Left renal cortex interstitium (tissue), 4 donors: ENCODE data around the gene ABT1. TPM values are rescaled to one million over a fixed set of nuclear protein-coding genes. Genes with fewer than 3 reads are reported as not detected.
"Not testable (repeated sequence)": the region's sequence is repeated elsewhere in the genome, so short reads cannot be mapped to it uniquely, and the experiment has no call there.

Source experiments
- DNase-seq, 4 donors: peaks; one replicate each; pipeline ENCODE4 v3.0.0-alpha.2; 2013; ENCODE audit warnings: low read depth in 4 of 4, low spot score in 2 of 4, missing footprints in 1 of 4
- polyA plus RNA-seq, 4 donors: library from polyadenylated mRNA; unstranded; fragments of 120-200 nt; gene quantifications; one replicate each; pipeline ENCODE4 v1.2.1, GENCODE V29; 2013; ENCODE audit not compliant: insufficient read length in 4 of 4

The ABT1 gene
- polyA plus RNA-seq = 10 to 100 TPM; 14.9 to 17.9 (median 15.7) TPM

- peak; percentile 94 to 99 (median 96) for DNase-seq
Observed at GRCh38 chr6:26596579-26597388, at the start of gene ABT1. ABT1 (plus strand) TSS chr6:26596953; CDS start chr6:26596983, 30 bp downstream.

- DNase-seq = not testable (repeated sequence)
Observed at GRCh38 chr6:26547363-26547762, 49.4 kb upstream of the ABT1 start.

- peak in 1 of 4 donors; percentile 61 for DNase-seq
Observed at GRCh38 chr6:26550250-26550993, 46.3 kb upstream of the ABT1 start.

DNA sequence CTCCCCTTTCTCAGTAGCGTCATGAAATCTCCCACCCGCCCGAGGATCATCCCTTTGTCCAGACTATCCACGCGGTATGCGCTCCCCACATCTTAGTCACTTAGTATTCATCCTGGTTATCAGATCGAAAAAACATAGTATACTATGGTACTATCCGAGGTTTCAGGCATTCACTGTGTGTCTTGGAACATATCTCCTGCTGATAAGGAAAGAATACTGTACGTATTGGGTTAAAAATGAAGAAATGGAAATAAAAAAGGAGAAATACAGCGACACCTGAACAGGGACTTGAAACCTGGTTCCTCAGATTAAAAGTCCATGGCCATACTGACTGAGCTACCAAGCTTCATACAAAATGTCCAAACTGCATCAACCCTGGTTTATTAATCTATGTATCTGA is 44.5 kb upstream of the ABT1 start:
- no peak for DNase-seq

- DNase-seq = no peak
Observed at GRCh38 chr6:26552640-26553188, 44.0 kb upstream of the ABT1 start.

DNA sequence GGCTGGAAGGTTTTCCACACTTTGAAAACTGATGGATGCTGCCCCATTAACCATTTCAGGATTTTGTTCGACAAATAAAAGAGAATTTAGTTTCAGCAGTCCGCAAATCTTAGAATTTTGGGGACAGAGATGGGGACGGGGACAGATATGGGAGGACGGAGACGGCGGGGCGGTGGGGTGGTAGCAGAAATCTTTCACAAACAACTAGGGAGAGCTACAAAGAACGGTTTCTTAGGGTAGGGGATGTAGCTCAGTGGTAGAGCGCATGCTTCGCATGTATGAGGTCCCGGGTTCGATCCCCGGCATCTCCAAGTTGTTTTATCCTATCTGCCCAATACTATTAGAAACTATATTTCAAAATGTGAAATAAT is 43.5 kb upstream of the ABT1 start:
- no peak for DNase-seq

DNA sequence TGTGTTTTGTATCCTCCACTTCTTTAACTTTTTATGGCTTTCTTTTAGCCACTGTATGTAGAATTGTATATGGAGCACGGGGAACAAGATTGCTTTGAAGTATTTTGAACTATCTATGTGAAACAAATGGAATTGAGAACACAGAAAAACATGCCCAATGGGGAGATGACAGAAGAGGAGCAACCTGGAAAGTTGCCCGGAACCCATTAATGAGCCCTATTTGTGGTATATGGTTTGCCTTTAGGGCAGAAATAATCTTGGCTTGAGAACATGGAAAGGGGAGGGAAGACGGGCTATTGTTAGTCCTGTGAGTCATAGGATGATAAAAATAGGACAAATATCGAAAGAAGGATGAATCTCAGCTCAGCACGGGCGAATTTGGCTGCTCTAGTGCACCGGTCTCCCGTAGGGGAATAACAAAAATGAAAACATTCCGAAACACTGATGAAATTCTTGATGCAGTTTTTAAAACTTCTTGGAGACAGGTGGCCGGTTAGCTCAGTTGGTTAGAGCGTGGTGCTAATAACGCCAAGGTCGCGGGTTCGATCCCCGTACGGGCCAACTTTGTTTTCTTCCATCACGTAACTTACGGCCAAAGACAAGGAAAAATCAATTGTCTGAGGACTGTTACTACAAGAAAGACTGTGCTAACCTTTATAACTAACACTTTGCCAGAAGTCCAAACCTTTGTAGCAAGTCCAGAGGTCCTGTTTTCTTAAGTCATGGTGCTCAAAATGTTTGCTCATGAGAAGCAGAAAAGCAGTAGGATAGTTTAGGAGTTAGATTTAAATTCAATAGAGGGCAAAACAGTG is 42.9 kb upstream of the ABT1 start:
- DNase-seq = peak in 1 of 4 donors; percentile 72

DNA sequence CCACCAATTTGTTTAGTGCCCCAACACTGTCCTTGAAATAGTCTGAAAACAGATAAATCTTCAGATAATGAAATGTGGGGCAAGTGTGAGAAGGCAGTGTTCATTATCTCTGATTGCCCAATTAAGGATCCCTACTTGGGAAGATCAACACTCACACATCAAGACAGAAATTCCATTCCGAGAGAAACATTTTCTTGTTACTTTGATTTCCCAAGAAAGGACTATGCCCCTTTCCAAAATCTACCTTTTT is 42.4 kb upstream of the ABT1 start:
- DNase-seq = no peak

DNA sequence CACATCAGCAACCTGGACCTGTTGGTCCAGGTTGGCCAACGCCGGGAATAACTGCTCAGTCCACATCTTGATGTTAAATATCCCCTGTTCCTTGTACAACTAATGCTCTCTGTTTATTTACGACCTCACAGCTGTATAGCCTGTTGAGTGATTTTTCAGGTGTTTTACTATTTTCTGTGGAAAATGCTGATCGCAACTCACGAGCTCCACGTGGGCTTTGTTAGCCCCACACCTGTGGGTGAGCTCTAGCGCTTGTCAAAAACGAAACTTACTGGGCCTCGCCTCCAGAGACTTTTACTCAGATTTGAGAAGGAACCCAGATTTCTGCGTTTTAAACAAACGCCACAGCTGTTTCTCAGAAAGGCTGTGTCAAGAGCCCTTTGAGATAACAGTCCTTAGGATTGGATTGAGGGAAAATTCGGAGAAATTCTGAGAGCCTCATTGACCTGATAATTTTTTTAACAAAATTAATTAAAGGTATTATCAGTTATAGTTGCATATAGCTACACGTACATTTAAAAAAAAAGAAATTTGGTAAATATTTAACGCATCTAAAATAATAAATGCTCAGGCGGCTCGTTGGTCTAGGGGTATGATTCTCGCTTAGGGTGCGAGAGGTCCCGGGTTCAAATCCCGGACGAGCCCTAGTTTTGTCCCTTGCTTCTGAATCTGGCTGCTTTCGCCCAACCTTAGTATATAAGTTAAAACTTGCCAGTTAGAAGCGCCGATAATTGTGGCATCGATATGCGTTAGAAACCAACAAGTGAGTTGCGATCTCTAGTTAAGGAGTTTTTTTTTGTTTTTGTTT is 41.9 kb upstream of the ABT1 start:
- DNase-seq = no peak

- DNase-seq = no peak
Observed at GRCh38 chr6:26555505-26556262, 41.1 kb upstream of the ABT1 start.

GRCh38 chr6:26556263-26557070 is 40.3 kb upstream of the ABT1 start:
- no peak for DNase-seq

DNA sequence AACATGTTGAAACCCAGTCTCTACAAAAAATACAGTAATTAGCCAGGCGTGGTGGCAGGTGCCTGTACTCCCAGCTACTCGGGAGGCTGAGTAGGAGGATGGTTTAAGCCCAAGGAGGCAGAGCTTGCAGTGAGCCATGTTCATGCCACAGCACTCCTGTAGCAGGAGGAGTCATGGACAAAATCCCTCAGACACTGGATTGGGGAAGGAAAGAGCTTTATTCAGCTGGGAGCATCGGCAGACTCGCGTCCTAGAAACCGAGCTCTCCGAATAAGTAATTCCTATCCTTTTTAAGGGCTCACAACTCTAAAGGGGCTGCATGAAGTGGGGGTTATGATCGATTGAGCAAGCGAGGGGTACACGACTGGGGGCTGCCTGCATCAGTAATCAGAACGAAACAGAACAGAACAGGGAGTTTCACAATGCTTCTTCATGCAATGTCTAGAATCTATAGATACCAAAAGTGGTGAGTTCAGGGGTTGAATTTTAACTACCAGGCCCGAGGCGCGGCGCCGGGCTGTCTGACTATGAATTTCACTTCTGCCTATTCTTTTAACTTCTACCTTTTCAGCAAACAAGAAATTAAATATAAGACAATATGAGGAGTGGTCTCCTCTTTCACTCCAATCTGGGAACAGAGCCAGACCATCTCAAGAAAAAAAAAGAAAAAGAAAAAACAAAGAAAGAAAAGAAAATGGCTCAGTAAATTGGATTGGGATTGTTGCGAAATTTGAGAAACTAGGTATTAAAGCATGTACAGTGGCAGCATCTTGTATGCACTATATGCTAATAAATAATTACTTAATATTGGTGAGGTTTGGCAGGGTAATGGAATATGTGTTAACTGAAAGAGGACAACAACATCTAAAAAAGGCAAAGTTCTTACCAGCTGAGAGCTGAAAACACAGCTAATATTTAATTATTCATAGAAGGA is 35.0 kb upstream of the ABT1 start:
- DNase-seq = no peak

- DNase-seq = no peak
Observed at GRCh38 chr6:26563488-26563887, 33.3 kb upstream of the ABT1 start.

- DNase-seq = peak; percentile 91 to 96 (median 95)
Observed at GRCh38 chr6:26568601-26569432, 27.9 kb upstream of the ABT1 start.

- DNase-seq = no peak
Observed at GRCh38 chr6:26569433-26569764, 27.4 kb upstream of the ABT1 start.

GRCh38 chr6:26570027-26570809 is 26.5 kb upstream of the ABT1 start:
- DNase-seq = no peak
